Fibroblast of skin of left quadriceps (primary cell): ENCODE data around the gene UCKL1.
A peak's percentile ranks its signal among the peaks of the same experiment; 100 is the strongest.
"Not testable (repeated sequence)": the region's sequence is repeated elsewhere in the genome, so short reads cannot be mapped to it uniquely, and the experiment has no call there.

ENCODE experiments used
- DNase-seq, 2 experiments: peaks; one replicate each; pipeline ENCODE4 v3.0.0-alpha.2; 2013; ENCODE audit warnings: low read depth in 2 of 2

The UCKL1 gene

DNA sequence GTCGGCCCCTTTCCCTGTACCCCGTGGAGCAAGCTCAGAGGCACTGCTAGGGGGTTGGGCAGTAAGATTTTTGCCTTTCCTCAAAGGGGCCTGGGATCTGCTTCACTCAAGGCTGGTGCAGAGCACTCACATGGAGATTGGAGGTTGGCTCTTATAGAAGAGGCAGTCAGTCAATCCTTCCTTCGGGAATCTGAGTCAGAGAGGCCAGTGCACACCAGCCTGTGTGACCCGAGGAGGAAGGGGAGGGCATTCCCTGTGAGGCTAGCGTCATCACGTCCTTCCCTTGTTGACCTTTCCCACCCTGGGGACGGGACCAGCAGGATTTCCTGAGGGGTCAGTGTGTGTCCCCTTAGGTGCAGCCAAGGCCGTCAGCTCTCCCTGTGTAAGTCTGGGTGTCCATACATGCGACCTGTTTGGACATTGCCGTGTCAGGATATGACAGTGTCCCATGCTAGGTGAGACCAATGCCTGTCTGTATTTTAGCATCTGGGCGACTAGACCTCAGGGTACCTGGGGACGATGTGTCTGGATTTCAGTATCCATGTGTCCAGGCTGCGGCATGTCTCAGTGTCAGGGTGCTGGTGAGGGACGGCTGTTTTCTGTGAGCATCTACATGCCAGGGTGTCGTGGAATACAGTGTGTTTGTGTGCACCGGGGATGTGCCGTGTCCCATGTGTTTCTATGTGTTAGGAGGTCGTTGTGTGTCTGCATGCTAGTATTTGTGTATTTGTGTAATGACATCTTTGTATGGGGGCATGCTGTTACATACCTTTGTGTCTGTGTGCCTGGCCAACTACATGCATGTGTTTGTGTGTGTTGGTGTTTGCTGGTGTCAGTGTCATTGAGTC lies 16.3 kb upstream of the UCKL1 start:
- no peak for DNase-seq

DNA sequence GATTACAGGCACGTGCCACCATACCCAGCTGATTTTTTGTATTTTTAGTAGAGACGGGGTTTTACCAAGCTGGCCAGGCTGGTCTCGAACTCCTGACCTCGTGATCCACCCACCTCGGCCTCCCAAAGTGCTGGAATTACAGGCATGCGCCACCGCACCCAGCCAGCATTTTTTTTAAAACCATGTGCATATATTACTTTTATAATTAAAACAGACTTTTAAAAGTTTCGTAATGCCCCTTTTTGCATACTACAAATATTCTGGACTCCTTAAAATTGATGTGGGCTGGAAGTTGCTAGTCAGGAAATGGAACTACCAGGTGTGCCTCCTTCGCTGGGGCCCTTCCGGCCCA lies 15.7 kb upstream of the UCKL1 start:
- DNase-seq = not testable (repeated sequence)

DNA sequence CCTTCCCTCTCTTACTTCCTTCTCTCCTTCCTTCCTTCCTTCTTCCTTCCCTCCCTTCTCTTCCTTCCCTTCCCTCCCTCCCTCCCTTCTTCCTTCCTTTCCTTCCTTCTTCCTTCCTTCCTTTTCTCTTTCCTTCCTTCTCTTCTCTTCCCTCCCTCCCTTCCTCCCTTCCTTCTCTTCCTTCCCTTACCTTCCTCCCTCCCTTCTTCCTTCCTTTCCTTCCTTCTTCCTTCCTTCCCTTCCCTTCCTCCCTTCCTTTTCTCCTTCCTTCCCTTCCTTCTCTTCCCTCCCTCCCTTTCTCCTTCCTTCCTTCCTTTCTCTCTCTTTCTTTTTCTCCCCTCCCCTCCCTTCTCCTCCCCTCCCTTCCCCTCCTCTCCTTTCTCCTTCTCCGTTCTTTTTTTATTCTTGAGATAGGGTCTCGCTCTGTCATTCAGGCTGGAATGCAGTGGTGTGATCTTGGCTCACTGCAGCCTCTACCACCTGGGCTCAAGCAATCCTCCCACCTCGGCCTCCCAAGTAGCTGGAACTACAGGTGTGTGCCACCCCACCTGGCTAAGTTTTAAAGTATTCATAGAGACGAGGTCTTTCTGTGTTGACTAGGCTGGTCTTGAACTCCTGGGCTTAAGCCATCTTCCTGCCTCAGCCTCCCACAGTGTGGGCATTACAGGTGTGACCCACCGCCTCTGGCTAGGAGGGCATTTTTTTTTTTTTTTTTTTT lies 14.7 kb upstream of the UCKL1 start:
- DNase-seq = no peak

DNA sequence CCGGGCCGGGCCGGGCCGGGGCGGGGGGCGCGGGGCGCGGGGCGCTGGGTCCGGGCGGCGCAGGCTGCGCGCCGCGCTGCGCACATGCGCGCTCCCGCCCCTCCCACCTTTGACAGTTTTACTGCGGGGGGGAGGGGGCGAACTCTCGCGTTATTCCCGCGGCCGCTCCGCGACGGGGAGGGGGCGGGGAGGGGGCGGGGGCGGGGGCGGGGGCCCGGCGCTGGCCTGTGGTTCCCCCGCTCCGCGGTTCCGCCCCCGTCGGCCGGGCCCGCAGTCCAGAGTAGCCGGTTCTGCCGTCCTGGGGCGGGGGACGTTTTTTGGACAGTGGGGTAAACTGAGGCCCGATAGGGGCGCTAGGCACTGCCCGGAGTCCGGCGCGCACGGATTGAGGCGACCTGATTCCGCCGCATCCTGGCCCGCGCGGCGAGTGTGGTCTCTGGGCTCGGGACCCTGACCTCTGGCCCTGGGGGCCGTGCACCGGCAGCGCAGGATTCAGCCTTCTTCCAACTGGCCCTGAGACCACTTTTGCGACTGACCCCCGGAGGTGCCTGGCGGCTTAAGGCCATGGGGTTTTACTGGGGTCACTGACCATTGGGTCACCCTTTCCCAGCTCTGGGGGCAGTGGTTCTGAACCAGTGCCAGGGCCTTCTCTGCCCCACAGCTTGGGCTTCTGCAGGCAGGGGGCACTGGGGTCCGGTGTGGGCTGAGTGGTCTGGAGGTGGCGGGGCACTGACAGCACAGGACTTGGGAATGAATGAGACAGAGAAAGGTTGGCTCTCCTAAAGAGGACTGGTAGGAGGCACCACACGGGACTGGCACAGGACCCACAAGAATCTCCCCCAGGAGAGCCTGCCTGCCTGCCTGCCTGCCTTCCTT lies 13.9 kb upstream of the UCKL1 start, which contains the start of gene ZNF512B:
Gene ZNF512B (minus strand): TSS at position 93 of the 876 bp plus-strand sequence. CDS start 1,980 bp downstream, outside the sequence.
- peak in 1 of 2 experiments; percentile 42 for DNase-seq

GRCh38 chr20:63968928-63969760 lies 12.9 kb upstream of the UCKL1 start:
- DNase-seq = no peak

GRCh38 chr20:63968136-63968927 lies 12.1 kb upstream of the UCKL1 start:
- DNase-seq = no peak

DNA sequence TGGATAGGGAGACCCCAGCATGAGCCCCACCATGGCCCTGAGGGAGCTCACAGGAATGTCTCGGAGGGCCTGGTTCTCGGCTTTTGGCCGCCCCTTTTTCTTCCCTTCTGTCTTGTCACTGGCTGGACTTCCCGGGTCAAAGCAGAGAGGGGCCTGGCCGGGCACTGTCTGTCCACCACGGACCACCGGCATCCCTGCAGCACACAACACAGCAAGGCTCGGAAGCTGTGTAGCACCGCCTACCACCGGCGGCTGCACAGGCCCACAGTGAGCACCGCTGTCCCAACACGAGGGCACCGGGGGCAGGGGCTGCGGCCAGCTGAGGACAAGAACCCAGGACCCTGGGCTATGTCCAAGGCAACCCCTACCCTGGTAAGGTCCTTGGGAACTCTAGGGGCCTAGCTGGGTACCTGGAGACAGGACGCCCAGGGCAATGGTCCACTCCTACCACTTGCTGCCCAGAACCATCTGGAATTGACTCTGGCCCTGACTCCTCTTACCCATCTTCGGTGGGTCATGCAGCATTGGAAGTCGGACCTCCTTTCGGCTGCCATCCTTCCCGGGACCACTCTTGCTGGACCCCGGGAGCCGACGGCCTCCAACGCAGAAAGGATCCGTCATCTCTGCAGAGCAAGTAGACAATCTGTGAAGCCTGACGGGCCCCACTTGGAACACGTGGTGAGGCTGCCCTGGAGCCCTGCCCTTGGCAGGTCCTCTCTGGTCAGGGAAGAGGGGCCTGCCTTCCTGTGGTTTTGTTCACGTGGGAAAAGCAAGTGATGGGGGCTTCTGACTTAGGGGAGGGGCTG lies 11.3 kb upstream of the UCKL1 start:
- DNase-seq = no peak

DNA sequence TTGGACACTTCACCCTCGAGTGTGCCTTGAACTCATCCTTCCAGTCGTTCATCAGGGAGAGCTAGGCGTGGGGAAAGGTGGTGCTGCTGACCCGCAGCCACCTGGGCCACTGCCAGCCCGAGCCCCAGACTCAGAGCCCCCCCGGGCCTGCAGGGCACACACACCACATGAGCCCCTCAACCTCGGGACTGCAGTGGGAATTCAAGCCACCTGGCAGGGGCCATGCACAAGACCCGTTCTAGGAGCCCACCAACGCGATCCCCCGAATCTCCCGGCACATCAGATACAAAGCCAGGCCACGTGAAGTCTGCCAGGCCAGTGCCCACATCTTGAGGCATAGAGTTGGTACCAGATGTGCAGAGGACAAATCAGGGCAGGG lies 10.7 kb upstream of the UCKL1 start:
- no peak for DNase-seq

DNA sequence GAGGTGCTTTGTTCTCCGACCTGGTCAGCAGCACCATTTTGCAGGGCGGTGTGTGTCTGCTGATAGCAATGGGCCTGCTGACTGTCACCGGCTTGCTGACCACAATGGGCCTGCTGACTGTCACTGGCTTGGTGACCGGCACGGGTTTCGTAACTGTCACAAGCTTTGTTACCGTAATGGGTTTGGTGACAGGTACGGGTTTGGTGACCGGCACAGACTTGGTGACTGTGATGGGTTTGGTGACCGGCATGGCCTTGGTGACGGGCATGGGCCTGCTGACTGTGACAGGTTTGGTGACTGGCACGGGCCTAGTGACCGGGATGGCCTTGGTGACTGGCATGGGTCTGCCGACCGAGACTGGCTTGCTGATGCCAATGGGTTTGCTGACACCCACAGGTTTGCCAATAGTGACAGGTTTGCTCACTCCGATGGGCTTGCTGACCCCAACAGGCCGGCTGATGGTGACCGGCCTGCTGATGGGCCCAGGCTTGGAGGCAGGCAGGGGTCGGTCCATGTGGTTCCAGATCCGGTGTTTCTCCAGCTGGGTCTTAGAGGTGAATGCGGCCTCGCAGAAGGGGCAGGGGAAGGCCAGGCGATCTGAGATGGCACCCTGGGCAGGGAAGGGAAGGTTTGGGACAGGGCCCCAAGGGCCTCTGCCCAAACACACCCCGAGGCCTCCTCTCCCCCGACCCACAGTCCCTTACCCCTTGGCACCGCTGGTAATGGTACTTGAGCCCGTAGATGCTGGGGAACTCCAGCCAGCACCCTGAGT lies 10.1 kb upstream of the UCKL1 start:
- no peak for DNase-seq

DNA sequence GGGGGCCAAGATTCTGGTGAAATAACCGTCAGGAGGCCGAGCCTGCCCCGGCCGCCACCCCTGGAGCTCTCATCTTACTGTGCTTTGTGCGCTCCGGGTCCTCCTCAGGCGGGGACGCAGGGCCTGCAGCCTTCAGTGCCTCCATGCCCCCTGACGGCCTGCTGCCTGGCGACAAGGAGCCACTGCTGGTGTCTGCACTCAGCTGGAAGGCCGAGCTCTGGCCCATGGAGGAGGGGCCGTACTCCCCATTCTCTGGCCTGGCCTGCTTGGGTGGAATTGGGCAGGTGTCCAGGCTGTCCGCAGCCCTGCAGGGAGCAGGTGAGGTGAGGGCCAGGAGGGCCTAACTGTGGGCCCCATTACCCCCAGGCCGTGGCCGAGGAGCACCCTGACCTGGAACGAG lies 8.2 kb upstream of the UCKL1 start:
- DNase-seq = no peak

DNA sequence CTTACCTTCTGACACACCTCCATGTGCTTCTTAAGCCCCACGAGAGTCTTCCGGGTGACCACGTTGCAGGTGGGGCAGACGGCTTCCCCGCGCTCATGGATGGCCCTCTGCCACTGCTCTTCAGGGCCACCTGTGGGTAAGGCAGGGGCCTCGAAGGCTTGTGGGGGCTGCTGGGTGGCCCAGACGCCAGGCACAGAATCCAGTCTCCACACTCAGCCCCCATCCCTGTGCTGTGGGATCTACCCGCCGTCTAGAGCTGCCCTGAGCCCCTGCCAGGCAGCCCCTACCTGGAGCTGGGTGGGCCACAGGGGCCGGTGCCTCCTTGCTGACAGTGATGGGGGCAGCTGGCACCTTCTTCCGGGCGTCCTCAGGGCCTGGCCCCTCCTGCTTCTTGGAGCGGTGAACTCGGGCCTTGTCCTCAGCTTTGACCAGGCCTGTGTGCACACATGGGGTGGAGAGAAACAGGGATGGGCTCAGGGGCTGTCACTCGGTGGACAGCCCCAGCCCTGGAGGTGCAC lies 7.6 kb upstream of the UCKL1 start:
- DNase-seq = no peak

- DNase-seq = no peak
Observed at GRCh38 chr20:63963348-63963741, 7.1 kb upstream of the UCKL1 start.

DNA sequence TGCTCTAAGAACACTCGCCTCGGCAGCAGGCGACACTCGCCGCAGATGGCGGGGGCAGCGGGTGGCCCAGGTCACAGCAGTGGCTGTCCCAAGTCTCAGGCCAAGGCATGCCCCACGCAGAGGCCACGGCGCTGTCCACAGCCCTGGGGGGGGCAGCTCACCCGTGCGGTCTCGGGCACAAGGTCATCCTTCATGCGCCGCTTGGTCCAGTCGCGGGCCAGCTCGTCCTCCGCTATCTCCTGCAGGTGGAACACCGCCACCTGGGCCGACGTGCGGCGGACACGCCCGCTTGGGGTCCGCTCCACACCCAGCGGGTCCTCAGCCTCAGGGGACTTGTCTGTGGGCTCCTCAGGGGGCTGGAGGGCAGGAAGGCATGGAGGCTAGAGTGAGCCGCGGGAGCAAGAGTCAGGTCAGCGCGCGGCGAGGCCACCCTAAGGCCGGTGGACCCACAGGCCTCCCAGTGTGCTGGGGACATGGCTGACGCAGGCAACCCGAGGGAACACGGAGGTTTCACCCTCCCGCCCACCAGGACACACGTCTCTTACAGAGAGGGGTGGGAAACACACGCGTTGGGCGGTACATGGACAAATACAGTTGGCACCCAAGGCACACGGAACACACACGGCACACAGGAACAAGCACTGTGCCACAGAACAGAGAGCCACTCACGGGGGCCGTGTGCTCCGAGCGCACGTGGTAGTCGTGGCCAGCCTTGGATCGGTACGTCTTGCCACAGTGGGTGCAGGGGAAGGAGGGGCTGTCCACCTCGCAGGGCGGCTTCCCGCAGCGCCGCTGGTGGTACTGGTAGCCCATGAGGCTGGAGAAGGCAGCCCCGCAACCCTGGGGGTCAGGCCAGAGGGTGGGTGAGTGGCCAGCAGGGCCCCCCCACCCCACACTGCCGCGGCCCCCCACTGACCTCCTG lies 6.5 kb upstream of the UCKL1 start:
- DNase-seq = no peak

GRCh38 chr20:63961664-63962425 lies 5.6 kb upstream of the UCKL1 start:
- no peak for DNase-seq

DNA sequence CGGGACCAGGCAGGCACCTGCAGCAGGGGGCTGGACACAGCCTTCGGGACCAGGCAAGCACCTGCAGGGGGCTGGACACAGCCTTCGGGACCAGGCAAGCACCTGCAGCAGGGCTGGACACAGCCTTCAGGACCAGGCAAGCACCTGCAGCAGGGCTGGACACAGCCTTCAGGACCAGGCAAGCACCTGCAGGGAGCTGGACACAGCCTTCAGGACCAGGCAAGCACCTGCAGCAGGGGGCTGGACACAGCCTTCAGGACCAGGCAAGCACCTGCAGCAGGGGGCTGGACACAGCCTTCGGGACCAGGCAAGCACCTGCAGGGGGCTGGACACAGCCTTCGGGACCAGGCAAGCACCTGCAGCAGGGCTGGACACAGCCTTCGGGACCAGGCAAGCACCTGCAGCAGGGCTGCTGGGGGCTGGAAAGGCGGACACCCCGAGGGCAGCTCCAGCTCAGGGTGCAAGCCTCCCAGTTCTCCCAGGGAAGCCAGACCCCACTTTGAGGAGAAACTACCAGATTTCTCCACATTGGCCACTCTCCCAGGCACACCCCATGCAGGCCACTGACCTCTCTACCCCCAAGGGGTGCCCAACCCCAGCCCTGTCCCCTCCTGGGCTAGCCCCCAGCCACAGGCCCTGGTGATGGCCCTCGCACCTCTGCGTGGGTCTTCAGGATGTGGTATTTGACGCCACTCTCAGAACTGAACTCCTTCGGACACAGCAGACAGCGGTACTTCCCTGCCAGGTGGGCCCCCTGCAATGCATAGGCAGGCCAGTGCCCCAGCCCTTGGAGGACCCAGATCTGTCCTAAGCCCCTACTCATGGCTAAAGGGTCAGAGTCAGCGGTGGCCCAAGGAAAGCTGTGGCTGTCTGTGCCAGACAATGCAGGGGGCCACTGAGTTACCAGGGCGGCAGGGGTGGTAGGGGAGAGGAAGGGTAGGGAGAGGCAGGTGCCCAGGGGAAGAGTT lies 4.7 kb upstream of the UCKL1 start:
- DNase-seq = not testable (repeated sequence)

DNA sequence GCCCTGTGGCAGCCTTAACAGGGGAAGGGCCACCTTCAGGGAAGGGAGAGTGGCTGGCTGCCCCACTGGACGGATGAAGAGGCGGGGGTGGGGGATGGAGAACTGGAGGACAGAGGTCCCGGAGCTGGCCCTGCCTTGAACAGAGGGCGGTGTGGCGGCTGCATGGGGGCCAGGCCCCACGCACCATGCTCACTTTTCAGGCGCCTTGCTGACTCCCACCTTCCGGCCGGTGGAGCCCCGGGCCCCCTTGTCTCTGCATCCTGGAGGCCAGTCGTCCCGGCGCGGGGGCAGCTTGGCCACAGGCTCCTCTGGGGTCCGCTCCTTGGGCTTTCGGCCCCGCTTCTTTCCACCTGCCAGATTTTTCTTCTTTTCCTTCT lies 3.5 kb upstream of the UCKL1 start:
- DNase-seq = no peak
